GM12891 (cell line): ENCODE measurements around the gene ZNF473. TPM values are rescaled to one million over a fixed set of nuclear protein-coding genes. Genes with fewer than 3 reads are reported as not detected.

Source experiments
- DNase-seq: peaks from one replicate; pipeline ENCODE4 v3.0.0; 2011; ENCODE audit warnings: low spot score; ENCODE audit not compliant: insufficient read length
- FAIRE-seq: peaks from 2 replicates; lab custom pipeline; 2011; peaks lifted over from hg19 to GRCh38; lab: Jason Lieb, UNC
- PAX5 ChIP-seq: IDR thresholded peaks from 2 replicates; pipeline ENCODE4 v1.6.1; 2011; ENCODE audit warnings: low read length, moderate library complexity, mild to moderate bottlenecking; ENCODE audit not compliant: insufficient read depth, severe bottlenecking
- POLR2A ChIP-seq: IDR thresholded peaks from 2 replicates; pipeline ENCODE4 v1.6.1; 2011; ENCODE audit warnings: low read depth, low read length, control low read depth
- POLR2AphosphoS5 ChIP-seq: IDR thresholded peaks from 2 replicates; pipeline ENCODE4 v1.6.1; 2011; ENCODE audit warnings: low read depth, low read length, control low read depth
- POU2F2 ChIP-seq: IDR thresholded peaks from 2 replicates; pipeline ENCODE4 v1.6.1; 2011; ENCODE audit warnings: low read depth, mild to moderate bottlenecking, control low read depth, low read length, moderate library complexity
- SPI1 ChIP-seq: IDR thresholded peaks from 2 replicates; pipeline ENCODE4 v1.6.1; 2011; ENCODE audit warnings: low read depth, low read length, control low read depth
- TAF1 ChIP-seq: IDR thresholded peaks from 2 replicates; pipeline ENCODE4 v1.6.1; 2011; ENCODE audit warnings: low read depth, low read length, control low read depth
- polyA plus RNA-seq: library from polyadenylated mRNA; unstranded; fragments of >200 nt; gene quantifications from one replicate; pipeline ENCODE4 v1.2.1, GENCODE V29; 2012; ENCODE audit warnings: low read depth, missing spikeins, inconsistent platforms; ENCODE audit not compliant: missing spikeins

ZNF473 gene
- 4.4 TPM for polyA plus RNA-seq

DNA sequence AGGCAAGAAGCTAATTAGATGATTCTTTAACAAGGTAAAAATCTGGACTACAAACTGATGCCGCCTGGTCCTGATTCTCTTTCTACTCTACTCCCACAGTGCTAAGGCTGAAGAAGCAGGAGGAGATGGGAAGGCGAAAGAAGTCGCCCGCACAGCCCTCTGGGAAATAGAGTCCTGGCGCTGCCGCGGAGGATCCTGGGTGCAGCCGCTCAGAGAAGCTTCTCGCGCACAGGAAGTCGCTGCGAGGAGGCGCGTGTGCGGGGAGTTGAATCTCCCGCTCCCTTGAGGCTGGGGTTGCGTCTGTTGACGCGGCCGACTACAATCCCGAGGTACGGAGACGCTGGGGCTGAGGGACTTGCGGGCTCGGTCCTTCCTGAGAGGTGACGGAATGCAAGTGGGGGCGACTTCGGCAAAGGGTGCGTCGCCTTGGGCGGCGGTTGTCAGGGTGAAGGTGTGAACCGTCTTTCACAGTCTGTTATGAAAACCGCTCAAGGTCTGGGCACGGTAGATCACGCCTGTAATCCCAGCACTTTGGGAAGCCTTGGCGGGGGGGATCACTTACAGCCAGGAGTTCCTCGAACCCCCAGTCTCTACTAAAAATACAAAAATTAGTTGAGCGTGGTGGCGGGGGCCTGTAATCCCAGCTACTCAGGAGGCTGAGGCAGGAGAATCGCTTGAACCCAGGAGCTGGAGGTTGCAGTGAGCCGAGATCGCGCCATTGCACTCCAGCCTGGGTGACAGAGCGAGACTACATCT lies at the start of gene ZNF473:
TSS of gene ZNF473 (plus strand) at position 212 of the 756 bp plus-strand sequence. CDS start 5,078 bp downstream, outside the sequence.
- DNase-seq, result peak; percentile 76
- FAIRE-seq, result no peak
- TF ChIP-seq POLR2A (peak; percentile 49; the same call in 1 of the 2 replicates), TAF1 (no peak), POLR2AphosphoS5 (0 out of 2 replicates have a peak, but pooled peaks have one; percentile 42), PAX5 (no peak), SPI1 (peak; percentile 55), POU2F2 (peak; percentile 62; the same call in 1 of the 2 replicates)

DNA sequence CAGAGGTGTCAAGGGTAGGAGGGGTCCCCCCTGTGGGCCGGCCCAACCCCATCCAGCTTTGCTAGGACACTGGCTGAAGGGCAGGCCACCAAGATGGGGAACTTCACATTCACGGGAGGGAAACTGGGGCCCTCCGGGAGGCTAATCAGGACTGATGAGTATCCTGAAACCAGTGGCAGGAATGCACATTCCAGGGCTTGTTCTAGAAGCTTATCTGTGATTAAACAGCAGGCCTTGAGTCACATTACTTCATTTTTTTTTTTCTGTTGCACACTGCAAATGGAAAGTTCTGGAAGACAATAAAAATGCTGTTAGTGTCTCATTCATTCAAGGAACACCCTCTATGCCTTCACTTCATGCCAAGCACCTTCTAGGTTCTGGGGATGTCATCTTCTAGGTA lies 49.3 kb upstream of the ZNF473 start:
- no peak for DNase-seq
- FAIRE-seq, result no peak
- TF ChIP-seq PAX5 (no peak), TAF1 (no peak), SPI1 (no peak), POLR2A (no peak), POU2F2 (no peak), POLR2AphosphoS5 (no peak)

DNA sequence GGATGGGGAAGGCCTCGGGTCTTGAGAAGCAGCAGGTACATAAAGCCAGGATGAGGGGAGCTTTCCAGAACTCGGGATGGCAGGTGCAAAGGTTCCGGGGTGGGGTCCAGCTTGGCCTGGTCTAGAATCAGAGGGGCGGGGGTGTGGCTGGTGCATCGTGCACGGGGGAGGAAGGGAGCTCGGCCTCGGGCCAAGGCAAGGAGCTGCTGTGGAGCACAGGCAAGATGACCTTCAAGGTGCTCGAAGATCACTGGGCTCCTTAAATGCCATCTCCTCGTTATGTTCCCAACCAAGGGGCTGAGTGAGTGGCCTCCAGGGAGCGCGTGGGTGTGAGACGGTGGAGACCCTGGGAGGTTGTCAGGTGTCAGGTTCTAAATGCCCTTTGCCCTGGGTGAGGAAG lies 48.7 kb upstream of the ZNF473 start:
- FAIRE-seq (no peak), DNase-seq (no peak)
- no peak for TF ChIP-seq POU2F2
- no peak for TF ChIP-seq TAF1
- TF ChIP-seq POLR2AphosphoS5, result no peak

DNA sequence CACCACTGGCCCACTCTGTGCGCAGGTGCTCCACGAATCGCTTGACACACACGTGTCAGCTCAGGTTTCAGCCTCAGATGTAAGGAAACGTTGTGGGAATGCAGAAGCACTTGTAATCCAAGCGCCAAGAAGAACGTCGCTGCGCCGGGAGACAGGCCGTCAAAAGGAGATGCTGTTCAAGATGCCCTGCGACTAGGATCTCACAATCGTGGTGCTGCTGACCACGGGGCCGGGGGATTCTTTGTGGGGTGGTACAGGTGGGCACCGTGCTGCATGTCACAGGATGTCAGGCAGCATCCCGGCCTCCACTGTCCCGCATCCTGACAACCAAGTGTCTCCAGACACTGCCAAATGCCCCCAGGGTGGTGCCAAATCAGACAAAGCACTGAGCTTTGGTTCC lies 47.9 kb upstream of the ZNF473 start:
- no peak for FAIRE-seq
- DNase-seq, result no peak

DNA sequence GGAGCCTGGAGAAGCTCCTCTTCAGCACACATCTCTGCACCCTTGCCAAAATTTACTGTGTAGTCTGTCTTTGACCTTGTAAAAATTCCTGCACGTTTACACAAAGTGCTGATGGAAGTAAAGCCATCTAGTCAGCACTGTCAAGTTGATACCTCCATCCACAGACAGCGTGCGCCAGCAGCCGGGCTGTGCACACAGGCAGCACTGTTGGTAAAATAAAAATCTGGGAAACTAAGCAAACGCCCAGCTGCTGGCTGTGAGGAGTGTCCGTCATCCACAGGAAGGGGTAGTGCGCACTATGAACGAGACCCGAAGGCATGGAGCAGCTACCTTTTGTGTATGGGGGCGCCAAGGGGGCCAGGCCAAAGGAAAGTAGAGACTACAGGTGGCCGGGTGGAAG lies 47.5 kb upstream of the ZNF473 start:
- DNase-seq (no peak), FAIRE-seq (no peak)
- TF ChIP-seq SPI1 (no peak), POLR2AphosphoS5 (no peak), TAF1 (no peak), POU2F2 (no peak), PAX5 (no peak), POLR2A (no peak)

More for the DNA sequence above, 47.9 kb upstream of the ZNF473 start:
- TF ChIP-seq PAX5 (no peak), POLR2A (no peak), POU2F2 (no peak), POLR2AphosphoS5 (no peak), SPI1 (no peak), TAF1 (no peak)

DNA sequence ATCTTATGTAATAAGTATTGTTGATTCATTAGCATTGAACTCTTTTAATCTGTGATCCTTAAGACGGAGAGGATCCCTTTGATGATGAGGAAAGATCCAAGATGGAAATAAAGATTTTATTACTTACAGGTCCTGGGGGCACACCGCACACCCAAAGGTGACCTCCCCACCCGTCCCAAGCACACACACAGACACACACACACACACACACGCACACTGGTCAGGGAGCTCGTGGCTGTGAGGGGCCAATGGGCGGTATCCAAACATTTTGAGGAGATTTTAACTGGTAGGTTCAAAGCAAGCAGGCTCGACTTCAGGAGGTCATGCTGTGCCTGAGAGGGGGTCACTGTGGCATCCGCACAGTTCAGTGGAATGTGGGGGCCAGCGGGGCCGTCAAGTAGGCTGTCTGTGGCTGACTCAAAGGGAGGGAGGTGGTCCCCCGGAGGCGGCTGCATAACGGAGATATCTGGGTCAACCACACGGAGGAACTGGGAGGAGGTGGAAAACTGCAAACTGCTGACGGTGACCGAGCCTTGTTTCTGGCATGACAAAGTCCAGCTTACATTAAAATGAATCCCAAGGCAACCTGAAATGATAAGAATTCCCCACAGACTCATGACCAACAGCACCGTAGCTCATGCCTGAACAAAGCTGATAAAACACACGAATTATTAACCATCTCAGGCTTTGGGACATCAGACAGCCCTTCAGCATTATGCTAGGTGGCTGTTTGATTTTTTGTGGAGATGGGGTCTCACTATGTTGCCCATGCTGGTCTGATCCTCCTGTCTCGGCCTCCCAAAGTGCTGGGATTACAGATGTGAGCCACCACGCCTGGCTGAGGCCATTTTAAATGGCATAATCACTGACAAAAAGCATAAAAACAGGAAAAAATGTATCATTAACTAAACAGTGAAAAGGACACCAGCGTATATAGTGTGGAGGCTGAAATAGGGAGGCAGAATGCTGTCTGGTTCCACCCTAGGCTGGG lies 43.9 kb upstream of the ZNF473 start:
- FAIRE-seq (no peak), DNase-seq (no peak)
- TF ChIP-seq TAF1 (no peak), PAX5 (no peak), POLR2AphosphoS5 (no peak), POU2F2 (no peak), POLR2A (no peak), SPI1 (no peak)

DNA sequence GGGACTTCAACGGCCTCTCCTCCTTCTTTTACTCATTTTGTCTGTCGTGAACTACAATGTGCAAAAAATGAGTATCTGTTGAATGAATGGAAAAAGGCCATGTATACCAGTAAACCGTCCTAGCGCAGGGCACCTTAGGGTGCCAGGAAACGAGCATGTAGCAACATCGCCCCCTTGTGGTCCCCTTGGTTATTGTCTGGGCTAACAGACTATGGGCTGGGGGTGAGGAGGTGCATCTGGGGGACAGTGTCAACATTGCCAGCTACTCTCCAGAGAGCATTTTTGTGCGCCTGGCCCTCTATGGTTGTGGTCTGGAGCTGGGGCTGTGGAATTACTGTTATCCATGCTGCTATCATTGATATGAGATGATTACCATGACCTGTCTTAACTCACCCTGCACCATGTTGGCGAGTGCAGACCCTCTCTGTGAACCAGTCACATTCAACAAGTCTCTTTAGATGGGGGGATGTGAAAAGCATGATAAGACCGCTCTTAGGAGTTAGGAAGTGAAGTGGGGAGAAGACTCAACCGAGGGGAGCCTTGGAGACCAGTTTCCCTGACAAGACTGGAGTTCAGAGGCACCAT lies 42.1 kb upstream of the ZNF473 start:
- FAIRE-seq, result peak; percentile 93
- peak; percentile 68 for DNase-seq
- TF ChIP-seq POLR2A (no peak), POU2F2 (no peak), POLR2AphosphoS5 (no peak), SPI1 (no peak), TAF1 (no peak), PAX5 (no peak)

DNA sequence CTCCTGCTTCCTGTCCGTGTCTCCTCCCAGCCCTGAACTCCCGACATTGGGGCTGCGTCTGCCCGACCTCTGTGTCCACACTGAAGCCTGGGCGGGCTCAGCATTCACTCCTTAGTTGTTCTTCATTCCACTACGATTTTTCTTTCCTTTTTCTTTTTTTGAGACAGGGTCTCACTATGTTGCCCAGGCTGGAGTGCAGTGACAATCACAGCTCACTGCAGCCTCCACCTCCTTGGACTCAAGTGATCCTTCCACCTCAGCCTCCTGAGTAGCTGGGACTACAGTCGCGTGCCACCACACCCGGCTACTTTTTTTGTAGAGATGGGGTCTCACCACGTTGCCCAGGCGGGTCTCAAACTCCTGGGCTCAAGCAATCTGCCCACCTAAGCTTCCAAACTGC lies 41.3 kb upstream of the ZNF473 start:
- TF ChIP-seq PAX5, result no peak
- TF ChIP-seq POLR2AphosphoS5, result no peak
- no peak for TF ChIP-seq SPI1
- TF ChIP-seq POLR2A, result no peak
- no peak for TF ChIP-seq POU2F2
- TF ChIP-seq TAF1, result no peak
- no peak for FAIRE-seq
- DNase-seq, result no peak

DNA sequence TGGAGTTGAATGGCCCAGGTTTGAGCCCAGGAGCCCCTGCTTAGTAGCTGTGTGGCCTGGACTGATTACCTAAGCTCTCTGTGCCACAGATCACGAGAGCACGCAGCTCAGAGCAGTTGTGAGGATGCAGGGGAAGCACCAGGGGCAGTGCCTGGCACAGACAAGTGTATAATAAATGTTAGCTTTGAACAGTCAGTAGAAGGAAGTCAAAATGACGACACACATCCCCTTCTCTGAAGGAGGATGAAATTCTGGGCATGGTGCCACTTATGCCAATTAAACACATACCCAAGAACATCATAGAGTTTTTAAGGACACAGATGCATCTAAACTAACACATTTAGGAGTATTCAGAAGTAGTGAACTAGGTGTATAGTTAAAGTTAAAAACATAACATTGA lies 39.9 kb upstream of the ZNF473 start:
- DNase-seq, result no peak
- no peak for FAIRE-seq
- TF ChIP-seq TAF1, result no peak
- TF ChIP-seq POLR2AphosphoS5, result no peak
- no peak for TF ChIP-seq SPI1
- TF ChIP-seq POLR2A, result no peak
